Coronary artery (tissue), 2 donors: ENCODE measurements around the gene ANXA2.
A peak's percentile ranks its signal among the peaks of the same experiment; 100 is the strongest.

Experiments
- DNase-seq: peaks from one replicate; pipeline ENCODE4 v3.0.0-alpha.2; 2017; ENCODE audit warnings: low spot score
- H3K27ac ChIP-seq, 2 donors: fragments of 200-600 bp; sonication (generic); one replicate each; pipeline ENCODE4 v1.5.1; 2016 to 2019
- H3K4me3 ChIP-seq: fragments of 200-600 bp; sonication (generic); 2 replicates; pipeline ENCODE4 v1.5.1; 2016; ENCODE audit warnings: mild to moderate bottlenecking, moderate library complexity
- TF ChIP-seq, protein P1 (sequence below): fragments of 200-600 bp; sonication (generic); IDR thresholded peaks from one replicate; pipeline ENCODE4 v1.5.1; 2019; ENCODE audit warnings: antibody characterized with exemption

ANXA2 gene

DNA sequence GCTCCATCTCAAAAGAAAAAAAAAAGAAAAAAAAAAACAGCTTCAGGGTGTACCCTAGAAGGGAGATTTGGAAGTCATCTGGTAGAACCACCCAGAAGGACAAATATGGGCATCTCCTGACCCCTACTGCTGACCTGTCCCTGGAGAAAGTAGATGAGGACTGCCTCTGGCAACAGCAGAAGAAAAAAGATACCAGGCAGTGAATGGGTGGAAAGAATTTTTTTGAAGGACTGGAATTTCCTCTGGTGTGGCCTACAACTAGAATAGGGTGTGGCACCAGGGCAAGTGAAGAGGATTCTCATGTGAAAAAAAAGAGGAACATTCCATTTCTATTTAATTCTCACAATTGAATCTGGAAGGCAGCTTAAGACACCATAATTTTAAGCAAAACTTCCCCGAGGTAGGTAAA lies 3.1 kb downstream of the ANXA2 start:
- DNase-seq: no peak
- Histone ChIP-seq H3K4me3 (peak overlapping the region; percentile 90), H3K27ac (peak overlapping the region; percentile 98)
- TF ChIP-seq, protein P1, sequence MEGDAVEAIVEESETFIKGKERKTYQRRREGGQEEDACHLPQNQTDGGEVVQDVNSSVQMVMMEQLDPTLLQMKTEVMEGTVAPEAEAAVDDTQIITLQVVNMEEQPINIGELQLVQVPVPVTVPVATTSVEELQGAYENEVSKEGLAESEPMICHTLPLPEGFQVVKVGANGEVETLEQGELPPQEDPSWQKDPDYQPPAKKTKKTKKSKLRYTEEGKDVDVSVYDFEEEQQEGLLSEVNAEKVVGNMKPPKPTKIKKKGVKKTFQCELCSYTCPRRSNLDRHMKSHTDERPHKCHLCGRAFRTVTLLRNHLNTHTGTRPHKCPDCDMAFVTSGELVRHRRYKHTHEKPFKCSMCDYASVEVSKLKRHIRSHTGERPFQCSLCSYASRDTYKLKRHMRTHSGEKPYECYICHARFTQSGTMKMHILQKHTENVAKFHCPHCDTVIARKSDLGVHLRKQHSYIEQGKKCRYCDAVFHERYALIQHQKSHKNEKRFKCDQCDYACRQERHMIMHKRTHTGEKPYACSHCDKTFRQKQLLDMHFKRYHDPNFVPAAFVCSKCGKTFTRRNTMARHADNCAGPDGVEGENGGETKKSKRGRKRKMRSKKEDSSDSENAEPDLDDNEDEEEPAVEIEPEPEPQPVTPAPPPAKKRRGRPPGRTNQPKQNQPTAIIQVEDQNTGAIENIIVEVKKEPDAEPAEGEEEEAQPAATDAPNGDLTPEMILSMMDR: no peak

DNA sequence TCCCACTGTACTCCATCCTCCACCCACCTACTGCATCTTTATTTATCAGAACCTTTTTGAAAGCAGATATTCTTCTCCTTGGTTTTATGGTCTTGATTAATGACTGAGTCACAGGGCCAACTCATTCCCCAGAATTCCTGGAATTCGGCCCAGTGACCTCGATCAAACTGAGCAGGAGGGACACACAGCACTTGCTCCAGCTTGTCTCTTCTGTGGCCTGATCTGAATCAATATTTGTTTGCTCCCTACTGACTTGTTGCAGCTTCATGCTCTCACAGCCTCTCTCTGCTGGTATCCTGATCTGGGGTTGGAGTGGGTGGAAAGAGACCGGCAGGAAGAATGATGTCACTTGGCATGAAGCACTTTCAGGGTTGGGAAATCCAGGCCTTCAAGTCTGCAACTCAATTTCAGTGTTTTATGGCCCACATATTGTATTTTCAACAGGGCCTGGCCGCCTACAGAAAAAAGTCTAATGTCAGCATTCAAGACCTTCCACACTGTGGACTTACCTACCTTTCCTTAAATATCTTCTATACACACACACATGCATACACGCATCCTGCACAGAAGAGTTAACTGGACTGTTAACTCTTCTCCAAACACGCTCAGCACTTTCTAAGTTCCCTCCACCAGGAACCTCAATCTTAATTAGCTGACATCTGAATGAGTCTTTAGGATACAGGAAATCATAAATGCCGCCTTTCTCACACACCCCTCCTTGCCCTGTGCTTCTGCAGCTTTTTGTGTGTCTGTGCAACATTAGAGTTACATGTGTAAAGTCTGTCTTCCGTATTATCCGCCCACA lies 4.6 kb downstream of the ANXA2 start:
- peak; percentile 82 for DNase-seq
- TF ChIP-seq, protein P1: no peak
- Histone ChIP-seq H3K27ac (peak overlapping the region; percentile 98), H3K4me3 (peak overlapping the region; percentile 90)

GRCh38 chr15:60392601-60392985 lies 5.2 kb downstream of the ANXA2 start:
- no peak for DNase-seq
- Histone ChIP-seq H3K27ac (peak overlapping the region; percentile 98), H3K4me3 (peak overlapping the region; percentile 90)
- TF ChIP-seq, protein P1: no peak

DNA sequence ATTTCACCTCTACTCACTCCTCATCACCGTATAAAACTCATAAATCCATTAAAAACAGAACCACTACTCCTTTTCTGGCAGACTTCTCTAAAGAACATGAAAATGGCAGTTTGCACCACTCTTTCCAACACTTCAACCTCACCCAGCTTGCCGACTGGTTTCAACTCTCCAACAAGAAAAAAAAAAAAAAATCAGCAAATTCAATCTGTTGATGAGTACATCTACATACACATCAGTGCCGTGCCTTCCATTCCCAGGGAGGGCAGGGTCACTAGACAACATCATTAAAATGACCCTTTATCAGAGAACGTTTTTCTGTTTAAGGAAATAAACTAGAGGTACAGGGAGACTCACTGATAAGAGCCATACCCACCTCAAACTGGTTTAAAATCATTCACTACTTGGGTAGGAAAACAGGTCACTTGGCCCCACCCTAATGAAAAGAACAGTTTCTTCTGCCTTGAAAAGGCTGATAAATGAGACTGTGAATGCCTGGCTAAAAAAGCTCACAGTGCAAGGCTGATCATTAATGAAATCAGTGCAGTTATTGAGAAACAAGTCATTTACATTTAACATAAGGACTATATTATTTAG lies 6.0 kb downstream of the ANXA2 start:
- TF ChIP-seq, protein P1: no peak
- H3K4me3 ChIP-seq: peak overlapping the region; percentile 55
- peak overlapping the region; percentile 76 to 98 for H3K27ac ChIP-seq
- DNase-seq: no peak

GRCh38 chr15:60390871-60391501 lies 6.8 kb downstream of the ANXA2 start:
- TF ChIP-seq, protein P1: no peak
- Histone ChIP-seq H3K4me3 (peak overlapping the region; percentile 55), H3K27ac (peak overlapping the region; percentile 76 to 98)
- peak; percentile 84 for DNase-seq

DNA sequence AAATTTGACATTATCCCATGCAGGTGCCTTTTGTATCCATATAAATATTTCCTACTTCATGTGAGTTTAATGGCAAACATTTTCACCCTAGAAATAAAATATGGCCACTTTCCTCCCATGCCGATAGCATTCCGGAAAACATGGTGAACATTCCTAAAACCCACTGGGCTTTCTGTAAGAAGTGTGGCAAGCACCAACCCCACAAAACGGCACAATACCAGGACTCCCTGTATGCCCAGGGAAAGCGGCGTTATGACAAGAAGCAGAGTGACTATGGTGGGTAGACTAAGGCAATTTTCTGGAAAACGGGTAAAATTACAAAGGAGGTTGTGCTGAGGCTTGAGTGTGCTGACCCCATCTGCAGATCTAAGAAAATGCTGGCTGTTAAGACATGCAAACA lies 7.6 kb downstream of the ANXA2 start:
- Histone ChIP-seq H3K4me3 (peak overlapping the region; percentile 55), H3K27ac (peak overlapping the region; percentile 37 to 76)
- TF ChIP-seq, protein P1: no peak
- no peak for DNase-seq
